OCI-LY1 (cell line): ENCODE data around the gene ZNF416.

ENCODE experiments used
- CTCF ChIP-seq: fragments of 200-600 bp; sonication (generic), shearing (Covaris generic); IDR thresholded peaks from 2 replicates; pipeline ENCODE4 v1.5.1; 2017; ENCODE audit warnings: mild to moderate bottlenecking, antibody characterized with exemption, low read length, moderate library complexity, mixed read lengths
- EZH2 ChIP-seq: fragments of 200-600 bp; sonication (generic), shearing (Covaris generic); IDR thresholded peaks from 2 replicates; pipeline ENCODE4 v1.8.0; 2017; ENCODE audit warnings: borderline replicate concordance, mixed run types, mild to moderate bottlenecking, antibody characterized with exemption, low read length, moderate library complexity, mixed read lengths

DNA sequence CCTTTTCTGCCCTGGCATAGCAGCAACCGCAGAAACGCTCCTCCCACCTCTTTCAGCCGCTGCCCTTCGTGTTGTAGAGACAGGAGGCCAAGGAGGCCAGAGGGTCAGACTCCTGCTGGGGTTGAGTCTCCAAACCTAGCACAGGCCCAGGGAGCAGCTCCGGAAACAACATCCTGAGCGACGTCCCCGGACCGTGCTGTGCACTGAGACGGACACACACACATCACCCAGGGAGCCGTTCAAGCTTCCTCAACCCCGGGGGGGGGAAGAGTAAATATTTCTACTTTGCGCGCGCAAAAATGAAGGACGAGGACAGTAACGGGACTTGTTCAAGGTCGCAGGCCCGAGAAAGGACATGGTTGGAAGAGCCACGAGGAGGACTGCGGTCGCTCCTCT is 19.7 kb downstream of the ZNF416 start:
- no peak for TF ChIP-seq CTCF
- no peak for TF ChIP-seq EZH2
